Activated CD4-positive, alpha-beta T cell treated with anti-CD3 and anti-CD28 coated beads, Interleukin-2, amount 50 U/mL, for 4 hours (primary cell): Measurements from ENCODE around the gene RHD.
"Not testable (repeated sequence)": the region's sequence is repeated elsewhere in the genome, so short reads cannot be mapped to it uniquely, and the experiment has no call there.

ENCODE experiments used
- DNase-seq, 2 experiments: peaks; one replicate each; pipeline ENCODE4 v3.0.0-alpha.2; 2020

Gene RHD

DNA sequence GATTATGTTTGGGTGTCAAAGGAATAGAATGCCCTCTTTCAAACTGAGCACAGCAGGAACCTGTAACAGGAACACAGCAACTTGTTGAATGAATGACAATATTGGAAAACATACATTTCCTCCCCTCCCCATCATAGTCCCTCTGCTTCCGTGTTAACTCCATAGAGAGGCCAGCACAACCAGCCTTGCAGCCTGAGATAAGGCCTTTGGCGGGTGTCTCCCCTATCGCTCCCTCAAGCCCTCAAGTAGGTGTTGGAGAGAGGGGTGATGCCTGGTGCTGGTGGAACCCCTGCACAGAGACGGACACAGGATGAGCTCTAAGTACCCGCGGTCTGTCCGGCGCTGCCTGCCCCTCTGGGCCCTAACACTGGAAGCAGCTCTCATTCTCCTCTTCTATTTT, at the start of gene RHD:
Gene RHD (plus strand): TSS at position 272 of the 400 bp plus-strand sequence. CDS start 39 bp downstream, at position 311.
- not testable (repeated sequence) for DNase-seq

DNA sequence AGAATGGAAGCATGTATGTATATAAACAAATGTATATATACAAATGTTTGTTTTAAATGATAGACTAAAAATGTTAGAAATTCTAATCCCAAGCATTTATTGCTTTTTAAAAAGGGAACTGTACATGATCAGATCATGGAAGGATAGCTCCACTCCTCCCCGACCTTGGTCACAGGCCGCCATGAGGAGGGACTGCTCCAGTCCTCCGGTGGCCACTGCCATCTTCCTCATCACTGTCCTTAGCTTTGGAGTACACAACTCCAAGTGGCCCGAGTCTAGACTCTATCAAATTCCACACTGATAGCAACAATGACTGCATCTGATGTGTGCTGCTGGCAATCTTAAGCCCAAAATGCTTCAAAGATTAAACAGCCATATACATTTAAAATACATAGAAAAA, 49.7 kb upstream of the RHD start:
- DNase-seq, result no peak

DNA sequence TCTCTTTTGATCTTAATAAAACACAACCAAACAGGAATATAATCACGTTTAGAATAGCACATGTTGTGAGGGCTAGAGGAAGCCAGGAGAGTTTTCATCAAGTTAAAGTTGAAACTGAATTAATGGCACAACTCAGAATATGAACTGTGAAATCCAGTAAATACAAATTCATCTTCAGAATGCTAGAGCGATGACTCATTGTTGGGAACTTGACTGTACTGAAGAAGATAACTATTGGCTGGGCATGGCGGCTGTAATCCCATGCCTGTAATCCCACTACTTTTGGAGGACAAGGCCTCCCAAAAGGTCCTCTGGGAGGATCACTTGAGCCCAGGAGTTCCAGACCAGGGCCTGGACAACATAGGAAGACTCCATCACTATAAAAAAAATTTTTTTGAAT, 48.8 kb upstream of the RHD start:
- DNase-seq, result no peak

DNA sequence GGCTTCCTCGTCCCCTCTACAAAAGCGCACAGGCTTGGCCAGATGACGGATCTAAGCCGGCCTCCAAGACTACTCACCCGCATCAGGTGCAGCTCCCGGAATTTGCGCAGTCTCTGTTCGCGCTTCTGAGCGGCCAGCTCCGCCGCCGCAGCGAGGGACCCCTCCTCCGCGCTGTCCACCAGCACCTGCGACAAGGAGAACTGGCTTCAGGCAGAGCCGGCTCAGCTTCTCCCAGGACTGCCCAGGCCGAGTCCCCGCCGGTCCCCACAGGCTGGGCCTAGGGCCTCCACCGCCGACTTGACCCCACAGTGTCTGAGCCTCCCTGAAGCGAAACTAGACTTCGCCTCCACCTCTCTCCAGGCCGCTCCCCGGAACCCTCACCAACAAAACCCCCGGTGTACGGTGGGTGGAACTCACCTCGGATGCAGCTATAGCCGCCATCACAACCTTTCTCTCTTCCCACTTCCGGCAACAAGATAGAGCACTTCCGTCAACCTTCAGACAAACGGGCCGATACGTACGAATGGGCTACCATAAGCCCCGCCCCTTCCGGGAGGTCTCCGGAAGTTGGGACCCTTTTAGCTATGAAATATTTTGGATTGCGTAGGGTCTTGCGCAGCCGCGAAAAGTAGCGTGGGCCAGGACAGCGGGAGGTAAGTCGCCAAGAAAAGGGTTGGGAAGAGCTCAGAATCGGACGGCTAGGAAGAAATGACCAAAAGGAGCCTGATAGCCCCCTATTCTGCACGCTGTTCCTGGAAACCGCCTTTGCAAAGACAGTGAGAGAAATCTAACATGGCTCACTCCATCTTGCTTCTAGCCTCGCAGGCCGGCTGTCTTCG, 40.1 kb upstream of the RHD start, which contains the start of gene SYF2:
Gene SYF2 (minus strand): TSS at position 476 of the 839 bp plus-strand sequence. CDS start 35 bp downstream, at position 441.
- peak; percentile 77 to 79 for DNase-seq

DNA sequence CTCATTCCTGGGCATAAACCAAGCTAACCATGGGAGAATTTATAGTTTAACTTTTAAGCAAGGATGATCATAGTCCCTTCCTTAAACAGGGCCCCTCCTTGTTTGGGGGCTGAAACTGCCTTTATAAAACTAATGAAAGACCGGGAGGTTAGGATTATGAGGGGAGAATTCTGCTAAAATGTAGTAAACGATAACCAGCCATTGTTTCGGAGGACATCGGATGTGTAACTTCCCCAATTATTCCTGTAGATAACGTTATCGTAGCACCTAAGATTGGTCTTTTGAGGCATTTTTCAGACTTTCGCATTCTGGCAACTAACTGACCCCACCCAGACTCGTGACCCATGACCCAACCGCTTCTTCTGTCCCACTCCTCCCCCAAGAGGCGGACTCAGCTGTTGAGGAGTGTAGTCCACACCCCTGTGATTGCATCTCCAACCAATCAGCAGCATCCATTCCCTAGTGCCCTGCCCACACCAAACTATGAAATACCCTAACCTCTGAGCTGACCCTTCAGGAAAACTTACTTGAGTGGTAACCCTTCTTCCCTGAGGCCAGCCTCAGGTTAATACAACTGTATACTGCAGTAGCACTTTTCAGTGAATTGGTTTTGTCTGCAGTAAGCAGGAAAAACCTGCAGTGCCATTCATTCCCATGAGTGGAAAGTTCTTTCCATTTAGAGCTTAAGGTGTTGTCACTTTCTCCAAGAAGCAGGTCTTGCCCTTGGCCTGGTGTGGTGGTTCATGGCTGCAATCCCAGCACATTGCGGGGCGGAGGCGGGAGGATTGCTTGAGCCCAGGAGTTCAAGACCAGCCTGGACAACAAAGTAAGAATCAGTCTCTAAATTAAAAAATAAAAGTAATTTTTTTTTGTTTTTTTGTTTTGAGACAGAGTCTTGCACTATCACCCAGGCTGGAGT, 39.2 kb upstream of the RHD start:
- peak; percentile 12 to 14 for DNase-seq

DNA sequence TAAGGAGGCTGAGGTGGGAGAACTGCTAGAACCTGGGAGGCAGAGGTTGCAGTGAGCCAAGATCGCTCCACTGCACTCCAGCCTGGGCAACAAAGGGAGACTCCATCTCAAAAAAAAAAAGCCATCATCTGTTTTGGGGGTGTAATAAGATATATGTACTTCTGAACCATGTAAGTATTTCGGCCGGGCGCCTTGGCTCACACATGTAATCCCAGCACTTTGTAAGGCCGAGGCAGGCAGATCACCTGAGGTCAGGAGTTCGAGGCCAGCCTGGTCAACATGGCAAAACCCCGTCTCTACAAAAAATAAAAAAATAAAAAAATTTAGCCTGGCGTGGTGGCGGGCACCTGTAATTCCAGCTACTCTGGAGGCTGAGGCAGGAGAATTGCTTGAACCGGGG, 36.9 kb upstream of the RHD start:
- DNase-seq, result not testable (repeated sequence)

DNA sequence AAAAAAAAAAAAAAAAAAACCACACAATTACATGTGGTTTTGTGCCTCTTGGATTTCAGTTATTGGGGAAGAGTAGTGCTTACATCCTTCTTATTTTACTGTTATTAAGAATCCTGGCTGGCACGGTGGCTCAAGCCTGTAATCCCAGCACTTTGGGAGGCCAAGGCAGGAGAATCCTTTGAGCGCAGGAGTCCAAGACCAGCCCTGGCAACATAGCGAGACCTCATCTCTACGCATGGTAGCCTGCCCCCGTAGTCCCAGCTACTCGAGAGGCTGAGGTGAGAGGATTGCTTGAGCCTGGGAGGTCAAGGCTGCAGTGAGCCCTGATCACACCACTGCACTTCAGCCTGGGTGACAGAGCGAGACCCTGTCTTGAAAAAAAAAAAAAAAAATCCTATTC, 36.0 kb upstream of the RHD start:
- not testable (repeated sequence) for DNase-seq

DNA sequence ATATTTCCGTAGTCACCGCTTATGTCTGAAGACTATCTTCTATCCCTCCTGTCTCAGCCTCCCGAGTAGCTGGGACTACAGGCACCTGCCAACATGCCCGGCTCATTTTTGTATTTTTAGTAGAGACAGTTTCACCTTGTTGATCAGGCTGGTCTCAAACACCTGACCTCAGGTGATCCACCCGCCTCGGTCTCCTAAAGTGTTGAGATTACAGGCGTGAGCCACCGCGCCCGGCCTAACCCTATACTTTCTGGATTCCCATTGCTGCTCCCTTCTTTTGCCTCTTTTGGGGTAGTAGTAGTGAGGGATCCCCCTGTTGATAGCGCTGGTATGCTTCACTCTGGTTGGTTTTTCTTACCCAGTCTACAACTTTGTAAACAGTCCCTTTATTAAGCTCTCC, 34.3 kb upstream of the RHD start:
- DNase-seq, result no peak

DNA sequence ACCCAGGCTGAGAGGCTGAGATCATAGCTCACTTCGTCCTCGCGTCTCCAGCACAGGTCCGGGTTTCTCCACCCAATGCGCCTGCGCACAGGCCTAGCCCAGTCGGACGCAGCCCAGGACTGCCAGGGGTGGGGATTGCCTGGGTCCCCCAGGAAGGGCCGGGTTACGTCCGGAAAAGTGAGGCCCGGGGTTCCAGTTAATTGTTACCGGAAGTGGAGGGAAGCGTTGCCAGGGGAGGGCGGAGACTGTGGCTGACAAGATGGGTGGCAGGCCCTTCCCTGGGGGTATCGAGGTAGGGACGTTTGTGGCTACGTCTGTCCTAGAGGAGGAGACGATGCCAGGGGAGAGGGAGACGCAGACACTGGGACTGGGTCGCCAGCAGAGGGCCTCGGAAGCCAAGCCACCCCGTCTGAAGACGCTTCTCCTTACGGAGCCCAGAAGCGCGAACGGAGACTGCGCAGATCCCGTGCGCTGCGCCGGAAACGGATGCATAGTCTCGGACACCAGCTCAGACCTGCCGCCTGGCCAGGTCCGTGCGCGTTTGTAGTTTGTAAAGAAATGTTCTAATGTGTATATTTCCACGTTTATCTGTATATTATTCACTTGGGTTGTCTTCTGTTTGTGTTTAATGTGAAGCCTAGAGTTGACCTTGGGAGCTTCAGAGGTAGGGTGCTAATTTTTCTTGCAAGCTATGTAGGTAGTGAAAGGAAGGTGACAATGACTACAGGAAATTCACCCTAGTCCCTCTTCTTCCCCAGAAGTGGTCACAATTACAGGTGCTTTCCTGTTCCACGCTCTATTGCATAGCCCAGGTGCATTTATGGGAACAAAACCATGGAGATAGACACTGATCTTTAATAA, 32.4 kb upstream of the RHD start:
- DNase-seq, result peak; percentile 72 to 75

DNA sequence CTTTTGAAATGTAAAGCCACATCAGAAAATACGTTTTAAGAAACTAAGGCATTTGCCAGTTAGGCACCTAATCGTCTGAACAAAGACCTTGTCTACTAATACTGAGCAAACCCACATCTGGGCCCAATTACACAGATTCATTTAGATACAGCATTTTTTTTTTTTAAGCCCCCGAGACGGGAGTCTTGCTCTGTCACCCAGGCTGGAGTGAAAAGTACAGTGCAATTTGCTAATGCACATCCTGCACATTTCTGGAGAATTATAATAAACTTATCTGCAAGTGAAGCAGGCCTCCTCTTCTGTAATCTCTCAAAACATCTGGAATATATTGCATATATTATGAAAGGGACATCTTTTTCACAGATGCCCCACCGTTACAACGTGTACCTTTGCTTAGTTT, 28.4 kb upstream of the RHD start:
- no peak for DNase-seq

DNA sequence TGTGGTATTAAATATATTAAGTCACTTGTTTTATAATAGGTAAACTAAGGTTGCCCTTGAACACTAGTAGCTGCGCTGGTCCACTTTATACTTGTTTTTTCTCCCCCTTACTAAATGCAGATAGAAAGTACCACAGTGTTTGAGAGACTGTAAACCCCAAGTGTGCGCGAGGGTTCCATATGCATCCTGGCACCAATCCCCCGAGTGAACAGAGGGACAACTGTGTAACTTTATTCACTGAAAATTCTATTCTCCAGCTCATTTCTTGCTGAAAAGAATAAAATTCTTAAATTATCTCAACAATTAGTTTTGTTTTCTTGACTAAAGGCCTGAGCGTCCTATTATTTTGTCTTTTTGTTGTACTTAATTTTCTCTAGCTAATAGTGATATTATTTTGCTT, 26.9 kb upstream of the RHD start:
- DNase-seq, result no peak

DNA sequence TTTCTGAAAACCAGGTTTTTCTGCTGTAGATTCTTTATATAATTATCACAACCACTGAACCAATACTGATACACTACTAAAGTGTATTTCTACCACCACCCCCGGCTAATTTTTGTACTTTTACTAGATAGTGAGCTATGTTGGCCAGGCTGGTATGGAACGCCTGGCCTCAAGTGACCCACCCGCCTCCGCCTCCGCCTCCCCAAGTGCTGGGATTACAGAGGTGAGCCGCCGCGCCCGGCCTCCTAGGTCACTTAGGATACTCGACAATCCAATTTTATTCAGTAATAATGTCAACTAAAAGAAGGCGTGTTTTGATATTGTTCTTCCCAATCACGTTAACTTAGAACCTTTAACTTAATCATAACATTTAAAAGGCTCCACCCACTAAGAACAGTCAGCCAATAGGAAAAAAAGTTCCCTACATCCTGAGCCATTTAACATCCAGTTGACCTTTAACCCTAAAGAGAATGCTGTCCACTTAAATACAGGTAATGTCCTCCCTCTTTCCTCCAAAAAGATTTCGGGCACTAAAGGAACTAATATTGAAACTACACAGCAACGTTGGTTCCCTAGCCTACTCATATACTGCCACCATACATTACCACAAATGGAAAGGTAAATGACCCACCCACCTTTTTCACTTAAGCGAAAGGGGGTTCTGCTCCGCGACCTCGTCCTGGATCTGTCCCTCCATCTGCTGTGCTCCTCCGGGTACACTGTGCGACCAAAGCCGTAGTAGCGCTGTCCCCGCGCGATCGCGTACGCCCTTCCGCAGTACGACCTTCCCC, 26.3 kb upstream of the RHD start:
- no peak for DNase-seq

DNA sequence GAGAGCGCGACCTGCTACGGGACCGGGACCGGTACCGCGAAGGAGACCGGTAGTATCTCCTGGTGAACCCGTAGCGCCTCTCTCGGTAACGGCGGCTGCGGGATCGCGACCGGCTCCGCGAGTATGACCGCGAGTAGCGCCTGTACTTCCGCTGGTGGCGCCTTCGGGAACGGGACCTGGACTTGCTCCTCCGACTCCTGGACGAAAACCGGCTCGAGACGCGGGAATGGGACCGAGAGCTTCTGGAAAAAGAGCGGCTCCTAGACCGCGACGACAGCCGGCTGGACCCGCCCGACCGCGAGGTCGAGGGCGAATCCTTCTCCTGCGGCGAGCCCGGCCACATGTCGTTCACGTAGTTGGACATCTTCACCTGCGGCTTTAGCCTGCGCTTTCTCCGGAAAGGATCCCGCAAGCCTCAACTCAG, 25.7 kb upstream of the RHD start:
- peak in 1 of 2 experiments; percentile 19 for DNase-seq

DNA sequence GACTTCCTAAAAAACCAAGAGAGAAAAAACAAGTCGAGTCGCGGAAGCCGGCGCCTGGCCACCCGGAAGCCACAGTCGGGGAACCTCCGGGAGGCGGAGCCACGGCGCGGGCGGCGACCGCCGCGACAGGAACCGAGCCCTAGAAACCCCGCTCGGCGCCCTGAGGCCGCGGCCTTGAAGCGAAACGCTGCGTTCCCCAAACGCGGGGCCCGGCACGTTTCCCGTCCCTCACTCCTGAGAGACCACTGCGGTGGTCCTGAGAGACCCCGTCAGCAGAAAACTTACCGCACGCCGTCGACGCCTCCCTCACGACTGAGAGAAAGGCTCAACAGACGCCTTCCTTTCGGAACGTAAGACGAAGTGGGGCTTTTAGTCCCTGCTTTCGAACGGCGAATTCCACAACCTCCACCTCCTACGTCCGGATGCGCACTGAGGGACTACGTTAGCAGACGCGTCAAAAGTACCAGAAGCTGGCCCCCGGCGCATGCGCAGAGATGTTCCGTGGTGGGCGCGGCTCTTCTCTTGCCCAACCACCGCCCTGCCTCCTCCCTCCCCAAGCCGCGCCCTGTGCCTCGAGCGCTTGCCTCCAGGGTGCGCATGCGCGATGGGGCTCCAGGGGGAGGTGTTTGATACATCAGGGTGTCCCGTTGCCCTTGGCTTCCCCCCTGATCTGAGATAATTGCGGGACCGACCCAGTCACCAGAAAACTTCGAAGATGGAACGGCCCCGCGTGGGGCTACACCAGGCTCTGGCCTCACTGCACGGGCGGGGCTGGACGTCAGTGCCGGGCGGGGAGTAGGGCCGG, 25.1 kb upstream of the RHD start, which contains the start of gene RSRP1:
Gene RSRP1 (minus strand): TSS at position 431 of the 805 bp plus-strand sequence. CDS start 491 bp downstream, outside the sequence.
- DNase-seq, result peak; percentile 100

DNA sequence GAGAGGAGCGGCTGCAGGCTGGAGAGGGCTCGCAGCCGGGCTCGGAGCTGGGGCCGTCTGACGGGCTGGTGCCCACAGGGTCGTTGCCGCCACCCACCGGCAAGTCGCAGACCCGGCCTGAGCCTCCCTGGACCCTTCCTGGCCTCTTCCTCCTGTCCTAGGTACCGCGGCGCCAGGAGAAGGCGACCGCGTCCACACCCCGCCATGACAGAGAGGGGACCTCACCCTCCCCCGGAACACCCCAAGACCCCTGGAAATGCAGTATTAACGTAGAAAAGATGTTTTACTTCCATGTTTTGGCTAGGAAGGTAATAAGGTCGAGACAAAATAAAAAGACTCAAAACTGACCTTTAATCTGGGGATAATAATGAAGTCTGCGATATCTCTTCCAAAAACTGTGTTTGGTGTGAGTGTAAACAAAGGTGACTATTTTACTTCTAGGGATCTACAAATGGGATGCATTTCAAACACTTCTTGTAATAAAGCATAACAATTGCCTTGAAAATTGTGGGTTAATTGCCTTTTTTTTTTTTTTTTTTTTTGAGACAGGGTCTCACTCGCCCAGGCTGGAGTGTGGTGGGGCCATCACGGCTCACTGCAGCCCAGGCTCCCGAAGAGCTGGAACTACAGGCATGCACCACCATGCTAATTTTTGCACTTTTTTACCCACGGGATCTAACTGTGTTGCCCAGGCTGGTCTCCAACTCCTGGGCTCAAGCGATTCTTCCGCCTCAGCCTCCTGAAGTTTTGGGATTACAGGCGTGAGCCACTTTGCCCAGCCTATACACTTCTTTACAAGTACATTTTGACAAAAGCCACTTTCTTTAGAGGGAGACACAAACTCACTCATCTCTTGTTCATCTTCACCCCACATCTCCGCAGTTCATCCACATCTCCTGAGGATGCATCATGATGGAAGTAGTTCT, 24.2 kb upstream of the RHD start:
- no peak for DNase-seq

DNA sequence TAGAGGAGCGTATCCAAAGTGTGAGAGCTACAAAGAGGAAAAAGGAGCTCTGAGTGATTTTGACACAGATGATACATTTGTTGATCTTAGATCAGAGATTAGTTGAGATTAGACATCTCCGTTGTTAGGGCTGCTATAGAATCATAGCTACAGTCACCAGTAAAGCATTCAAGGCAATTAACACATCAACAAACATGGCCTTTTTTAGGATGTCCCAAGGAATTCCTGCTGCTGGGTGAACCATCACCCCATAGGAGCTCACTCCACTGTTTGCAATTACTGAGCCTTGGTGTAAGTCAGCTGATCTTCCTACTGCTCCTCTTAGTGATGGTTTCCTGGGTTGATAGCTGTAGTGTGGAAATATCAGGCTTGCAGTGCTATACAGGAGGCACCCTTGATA, 18.4 kb upstream of the RHD start:
- DNase-seq, result no peak

DNA sequence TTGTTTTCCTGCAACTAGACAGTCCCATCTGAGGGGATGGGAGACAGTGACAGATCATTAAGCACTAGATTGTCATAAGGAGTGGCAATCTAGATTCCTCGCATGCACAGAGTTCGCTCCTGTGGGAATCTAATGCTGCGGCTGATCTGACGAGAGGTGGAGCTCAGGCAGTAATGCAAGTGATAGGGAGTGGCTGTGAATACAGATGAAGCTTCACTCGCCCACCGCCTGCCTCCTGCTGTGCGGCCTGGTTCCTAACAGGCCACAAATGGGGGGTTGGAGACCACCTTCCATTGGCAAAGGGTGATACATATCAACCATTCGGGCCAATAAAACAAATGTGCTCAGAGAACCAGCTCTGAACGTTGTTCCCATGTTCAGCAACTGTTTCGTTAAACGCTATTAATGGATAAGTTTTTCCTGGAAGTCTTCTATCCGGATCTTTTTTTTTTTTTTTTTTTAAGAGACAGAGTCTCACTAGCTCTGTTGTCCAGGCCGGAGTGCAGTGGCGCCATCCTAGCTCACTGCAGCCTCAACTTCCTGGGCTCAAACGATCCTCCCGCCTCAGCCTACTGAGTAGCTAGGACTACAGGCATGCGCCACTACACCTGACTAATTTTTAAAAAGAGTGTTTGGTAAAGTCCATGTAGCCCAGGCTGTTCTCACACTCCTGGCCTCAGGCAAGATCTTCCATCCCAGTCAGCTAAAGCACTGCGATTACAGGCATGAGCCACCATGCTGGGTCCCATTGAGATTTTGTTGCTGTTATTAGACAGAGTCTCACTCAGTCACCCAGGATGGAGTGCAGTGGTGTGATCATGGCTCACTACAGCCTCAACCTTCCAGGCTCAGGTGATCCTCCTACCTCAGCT, 16.4 kb upstream of the RHD start:
- DNase-seq, result no peak

DNA sequence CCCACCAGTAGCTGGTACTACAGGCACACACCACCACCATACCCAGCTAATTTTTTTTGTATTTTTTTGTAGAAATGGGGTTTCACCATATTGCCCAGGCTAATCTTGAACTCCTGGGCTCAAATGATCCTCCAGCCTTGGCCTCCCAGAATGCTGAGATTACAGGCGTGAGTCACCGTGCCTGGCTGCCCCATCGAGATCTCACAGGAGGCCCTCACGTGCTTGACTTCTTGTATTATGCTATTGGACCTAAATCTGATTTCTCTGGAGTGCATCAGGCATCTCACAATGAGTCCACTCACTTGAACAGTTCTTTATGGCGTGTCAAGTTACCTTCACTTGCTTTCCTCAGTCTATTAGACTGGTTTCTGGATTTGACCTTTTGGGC, 15.7 kb upstream of the RHD start:
- no peak for DNase-seq

DNA sequence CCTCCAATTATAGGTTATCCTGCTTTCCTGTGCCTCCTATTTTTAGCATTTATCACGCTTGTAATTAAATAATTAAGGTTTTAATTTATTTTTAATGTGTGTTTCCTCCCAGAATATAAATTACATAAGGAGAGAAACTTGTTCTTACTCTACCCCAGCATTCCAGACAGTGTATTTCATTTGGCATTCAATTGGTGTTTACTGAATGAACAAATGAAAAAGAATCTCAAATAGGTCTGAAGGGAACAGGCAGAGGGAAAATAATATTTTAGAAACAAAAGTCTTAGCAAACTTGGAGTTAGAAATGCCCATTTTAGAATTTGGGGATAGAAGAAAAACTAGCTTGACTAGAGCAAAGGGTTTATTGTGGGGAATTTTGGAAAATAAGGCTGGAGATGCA, 15.1 kb upstream of the RHD start:
- DNase-seq, result no peak
